Measurements from ENCODE around the gene DMD.

The DMD gene

GRCh38 chrX:32408389-32408788 is 803.0 kb downstream of the DMD start:
- TF ChIP-seq CTCF (IDR thresholded peaks at IDR 0.05; ENCODE audit: low read depth, low read length) = no peak
- H3K4me3 ChIP-seq (ENCODE audit: low read depth, low read length) = no peak overlapping the region

GRCh38 chrX:32397562-32398216 is 813.7 kb downstream of the DMD start:
- TF ChIP-seq CTCF (IDR thresholded peaks at IDR 0.05; ENCODE audit: low read depth, low read length) = no peak
- no peak overlapping the region for H3K4me3 ChIP-seq (ENCODE audit: low read depth, low read length)

GRCh38 chrX:32395878-32396277 is 815.5 kb downstream of the DMD start:
- no peak for TF ChIP-seq CTCF (IDR thresholded peaks at IDR 0.05; ENCODE audit: low read depth, low read length)
- H3K4me3 ChIP-seq (ENCODE audit: low read depth, low read length) = no peak overlapping the region

- no peak for TF ChIP-seq CTCF (IDR thresholded peaks at IDR 0.05; ENCODE audit: low read depth, low read length)
These were observed 818.7 kb downstream of the DMD start for GRCh38 chrX:32392655-32393054.

GRCh38 chrX:32370456-32371205 is 840.7 kb downstream of the DMD start:
- no peak for TF ChIP-seq CTCF (IDR thresholded peaks at IDR 0.05; ENCODE audit: low read depth, low read length)
- no peak overlapping the region for H3K4me3 ChIP-seq (ENCODE audit: low read depth, low read length)

More at GRCh38 chrX:32392655-32393054, 818.7 kb downstream of the DMD start:
- H3K4me3 ChIP-seq (ENCODE audit: low read depth, low read length) = no peak overlapping the region

GRCh38 chrX:32293962-32294700 is 917.2 kb downstream of the DMD start:
- no peak for TF ChIP-seq CTCF (IDR thresholded peaks at IDR 0.05; ENCODE audit: low read depth, low read length)
- H3K4me3 ChIP-seq (ENCODE audit: low read depth, low read length) = no peak overlapping the region

- H3K4me3 ChIP-seq (ENCODE audit: low read depth, low read length) = no peak overlapping the region
- no peak for TF ChIP-seq CTCF (IDR thresholded peaks at IDR 0.05; ENCODE audit: low read depth, low read length)
These were observed 922.0 kb downstream of the DMD start for GRCh38 chrX:32289356-32289755.

Measured in WI38 (cell line).